OCI-LY7 (cell line): ENCODE measurements around the gene CNTN2.

Experiments
- EZH2phosphoT487 ChIP-seq: fragments of 200-600 bp; sonication (generic); IDR thresholded peaks from 2 replicates; pipeline ENCODE4 v1.6.1; 2018; ENCODE audit warnings: low read depth, borderline replicate concordance, mild to moderate bottlenecking, mixed run types, antibody characterized with exemption, low read length, moderate library complexity, mixed read lengths
- TF ChIP-seq, protein P1 (sequence below): fragments of 200-600 bp; sonication (generic); conservative IDR thresholded peaks from 2 replicates; pipeline ENCODE4 v1.5.1; 2014; ENCODE audit warnings: mild to moderate bottlenecking, antibody characterized with exemption, low read length, moderate library complexity, mixed read lengths

DNA sequence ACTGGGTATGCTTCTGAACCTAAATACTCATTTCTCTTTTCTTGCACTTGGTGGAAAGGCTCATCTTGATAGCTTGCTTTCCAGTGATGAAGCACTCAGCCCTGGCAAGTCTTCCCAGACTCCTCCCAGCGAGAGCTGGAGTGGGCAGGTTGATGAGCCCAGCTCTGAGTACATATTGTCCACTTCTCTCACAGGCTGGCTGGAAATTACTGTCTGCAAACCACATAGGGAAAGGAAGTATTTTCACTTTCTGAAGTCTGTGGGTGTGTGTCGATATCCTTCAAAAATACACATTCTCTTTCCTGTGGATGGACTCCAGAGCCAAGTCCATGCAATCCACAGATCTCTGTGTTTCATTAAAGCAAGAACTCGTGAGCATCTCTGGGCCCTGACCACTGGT is 38.7 kb upstream of the CNTN2 start:
- TF ChIP-seq, protein P1, sequence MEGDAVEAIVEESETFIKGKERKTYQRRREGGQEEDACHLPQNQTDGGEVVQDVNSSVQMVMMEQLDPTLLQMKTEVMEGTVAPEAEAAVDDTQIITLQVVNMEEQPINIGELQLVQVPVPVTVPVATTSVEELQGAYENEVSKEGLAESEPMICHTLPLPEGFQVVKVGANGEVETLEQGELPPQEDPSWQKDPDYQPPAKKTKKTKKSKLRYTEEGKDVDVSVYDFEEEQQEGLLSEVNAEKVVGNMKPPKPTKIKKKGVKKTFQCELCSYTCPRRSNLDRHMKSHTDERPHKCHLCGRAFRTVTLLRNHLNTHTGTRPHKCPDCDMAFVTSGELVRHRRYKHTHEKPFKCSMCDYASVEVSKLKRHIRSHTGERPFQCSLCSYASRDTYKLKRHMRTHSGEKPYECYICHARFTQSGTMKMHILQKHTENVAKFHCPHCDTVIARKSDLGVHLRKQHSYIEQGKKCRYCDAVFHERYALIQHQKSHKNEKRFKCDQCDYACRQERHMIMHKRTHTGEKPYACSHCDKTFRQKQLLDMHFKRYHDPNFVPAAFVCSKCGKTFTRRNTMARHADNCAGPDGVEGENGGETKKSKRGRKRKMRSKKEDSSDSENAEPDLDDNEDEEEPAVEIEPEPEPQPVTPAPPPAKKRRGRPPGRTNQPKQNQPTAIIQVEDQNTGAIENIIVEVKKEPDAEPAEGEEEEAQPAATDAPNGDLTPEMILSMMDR: no peak
- TF ChIP-seq EZH2phosphoT487: no peak
